GM12892 (cell line): ENCODE measurements around the gene RBM46.

ENCODE experiments used
- POLR2AphosphoS5 ChIP-seq: IDR thresholded peaks from 2 replicates; pipeline ENCODE4 v1.6.1; 2011; ENCODE audit warnings: low read depth, low read length, control low read depth
- TAF1 ChIP-seq: IDR thresholded peaks from 2 replicates; pipeline ENCODE4 v1.6.1; 2011; ENCODE audit warnings: low read depth, mild to moderate bottlenecking, control low read depth, low read length, borderline replicate concordance

- no peak for TF ChIP-seq POLR2AphosphoS5
- TF ChIP-seq TAF1 = no peak
Observed at GRCh38 chr4:154877110-154877760, 96.2 kb downstream of the RBM46 start.
